H1 (cell line): ENCODE data around the gene SAMD4A. TPM values are rescaled to one million over a fixed set of nuclear protein-coding genes. Genes with fewer than 3 reads are reported as not detected.

ENCODE experiments used
- ATF3 ChIP-seq: IDR thresholded peaks from 2 replicates; pipeline ENCODE4 v1.6.1; 2011; ENCODE audit warnings: low read depth, mild to moderate bottlenecking, low read length; ENCODE audit not compliant: insufficient read depth
- CBX5 ChIP-seq: fragments of 300-800, 300-1000 bp; sonication (generic); IDR thresholded peaks from 2 replicates; pipeline ENCODE4 v1.7.1; 2016; ENCODE audit warnings: antibody characterized with exemption, low read length, low read depth
- CHD7 ChIP-seq: fragments of 300-600 bp; sonication (generic); IDR thresholded peaks from 2 replicates; pipeline ENCODE4 v1.7.1; 2012; ENCODE audit warnings: low read length, moderate library complexity, mild to moderate bottlenecking, inconsistent platforms; ENCODE audit not compliant: insufficient replicate concordance
- EP300 ChIP-seq, 2 experiments: IDR thresholded peaks; 1 replicate in 1 of 2; 2 replicates in 1 of 2; pipeline ENCODE4 v1.6.1; 2011 to 2012; ENCODE audit warnings: low read depth in 2 of 2, low read length in 2 of 2, mild to moderate bottlenecking in 2 of 2, borderline replicate concordance in 1 of 2, inconsistent platforms in 1 of 2, moderate library complexity in 1 of 2
- RNF2 ChIP-seq: fragments of 200-900, 300-1000 bp; sonication (generic); IDR thresholded peaks from 2 replicates; pipeline ENCODE4 v1.7.1; 2016; ENCODE audit warnings: borderline replicate concordance, low read depth, mild to moderate bottlenecking, antibody characterized with exemption, low read length; ENCODE audit not compliant: poor library complexity, severe bottlenecking; ENCODE audit errors: missing control alignments
- SIRT6 ChIP-seq: IDR thresholded peaks from one replicate; pipeline ENCODE4 v1.7.1; 2012; ENCODE audit warnings: low read length, inconsistent platforms
- TAF1 ChIP-seq: IDR thresholded peaks from 2 replicates; pipeline ENCODE4 v1.6.1; 2011; ENCODE audit warnings: mild to moderate bottlenecking, low read depth, low read length
- TBP ChIP-seq: IDR thresholded peaks from 2 replicates; pipeline ENCODE4 v1.6.1; 2011; ENCODE audit warnings: low read depth, low read length, improper control_type of control experiment
- TCF12 ChIP-seq: IDR thresholded peaks from 2 replicates; pipeline ENCODE4 v1.6.1; 2011; ENCODE audit warnings: low read depth, mild to moderate bottlenecking, low read length
- polyA plus RNA-seq, 7 experiments: library from polyadenylated mRNA; depleted of rRNA in 3 of 7; stranded (reverse) in 5 of 7; unstranded in 2 of 7; fragments of >200 nt in 5 of 7; fragments of 200-250 nt in 2 of 7; gene quantifications; 1 replicate in 5 of 7; 2 replicates in 1 of 7; 4 replicates in 1 of 7; pipeline versions ENCODE4 v1.2.1 to v1.2.3, GENCODE V29; 2011 to 2013; ENCODE audit warnings: missing spikeins in 2 of 7, mixed read lengths in 2 of 7
- total RNA-seq: library from RNA; stranded (reverse); fragmentation: NEBNext Ultra II Directional; extraction: Animal tissue kit (Norgen Biotek cat#: 25700); gene quantifications from 2 replicates; pipeline ENCODE4 v1.2.1, GENCODE V29; 2021

SAMD4A gene
- total and polyA plus RNA-seq, 2 of the 8 experiments (the other 6 are each of a cell fraction or from before 2014, with no cell fraction given) = 2.4 to 12.3 TPM

- TF ChIP-seq CHD7 (no peak), EP300 (IDR thresholded peaks at IDR 0.05; ENCODE audit: borderline replicate concordance in 1 of 2, low read depth in 2 of 2, low read length in 2 of 2) (no peak), TBP (no peak), TAF1 (no peak), ATF3 (no peak), CBX5 (no peak), SIRT6 (no peak), RNF2 (no peak), TCF12 (no peak)
- TF ChIP-seq, all 59 proteins: peak for 0
These were observed 133.8 kb downstream of the SAMD4A start (continued) for GRCh38 chr14:54700717-54701116.
